Upper lobe of left lung (tissue), 4 donors: ENCODE results near the gene CBX3.

ENCODE experiments used
- EP300 ChIP-seq, 4 donors: sonication (generic); formaldehyde crosslinking; IDR thresholded peaks; one replicate each; pipeline ENCODE4 v1.5.1; 2017; ENCODE audit warnings: antibody characterized with exemption in 4 of 4, control low read depth in 2 of 4
- POLR2A ChIP-seq, 4 donors: fragments of 450-650 bp; IDR thresholded peaks; one replicate each; pipeline ENCODE4 v1.5.1; 2016 to 2017; ENCODE audit warnings: antibody characterized with exemption in 4 of 4, mild to moderate bottlenecking in 2 of 4
- POLR2AphosphoS5 ChIP-seq, 2 donors: sonication (generic); formaldehyde crosslinking; IDR thresholded peaks; one replicate each; pipeline ENCODE4 v1.5.1; 2017; ENCODE audit warnings: antibody characterized with exemption in 2 of 2
- TF ChIP-seq, protein P1 (sequence below), 6 experiments: fragments of 450-650 bp in 4 of 6; fragments of 200-600 bp in 2 of 6; sonication (generic) in 2 of 6; IDR thresholded peaks; one replicate each; pipeline ENCODE4 v1.5.1; 2016 to 2019; ENCODE audit warnings: antibody characterized with exemption in 6 of 6

DNA sequence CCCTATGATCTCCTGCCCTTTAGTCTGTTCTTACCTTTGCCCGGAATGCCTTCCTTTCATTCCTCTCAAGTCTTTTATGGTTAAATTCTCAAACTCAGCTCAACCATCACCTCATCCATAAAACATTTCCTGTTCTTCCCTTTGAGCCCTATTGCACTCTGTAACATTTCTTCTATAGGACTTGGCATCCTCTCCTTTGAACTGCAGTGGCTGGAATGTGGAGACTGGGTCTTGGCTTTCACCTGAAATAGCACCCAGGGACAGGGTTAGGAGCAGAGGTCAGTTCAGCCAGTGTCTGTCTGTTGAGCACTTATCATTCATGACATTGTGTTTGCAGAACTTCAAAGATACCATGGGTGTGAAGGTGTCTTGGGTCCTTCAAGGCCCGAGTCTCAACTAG is 42.3 kb upstream of the CBX3 start:
- TF ChIP-seq POLR2A (IDR thresholded peaks at IDR 0.05), result no peak
- TF ChIP-seq, protein P1, sequence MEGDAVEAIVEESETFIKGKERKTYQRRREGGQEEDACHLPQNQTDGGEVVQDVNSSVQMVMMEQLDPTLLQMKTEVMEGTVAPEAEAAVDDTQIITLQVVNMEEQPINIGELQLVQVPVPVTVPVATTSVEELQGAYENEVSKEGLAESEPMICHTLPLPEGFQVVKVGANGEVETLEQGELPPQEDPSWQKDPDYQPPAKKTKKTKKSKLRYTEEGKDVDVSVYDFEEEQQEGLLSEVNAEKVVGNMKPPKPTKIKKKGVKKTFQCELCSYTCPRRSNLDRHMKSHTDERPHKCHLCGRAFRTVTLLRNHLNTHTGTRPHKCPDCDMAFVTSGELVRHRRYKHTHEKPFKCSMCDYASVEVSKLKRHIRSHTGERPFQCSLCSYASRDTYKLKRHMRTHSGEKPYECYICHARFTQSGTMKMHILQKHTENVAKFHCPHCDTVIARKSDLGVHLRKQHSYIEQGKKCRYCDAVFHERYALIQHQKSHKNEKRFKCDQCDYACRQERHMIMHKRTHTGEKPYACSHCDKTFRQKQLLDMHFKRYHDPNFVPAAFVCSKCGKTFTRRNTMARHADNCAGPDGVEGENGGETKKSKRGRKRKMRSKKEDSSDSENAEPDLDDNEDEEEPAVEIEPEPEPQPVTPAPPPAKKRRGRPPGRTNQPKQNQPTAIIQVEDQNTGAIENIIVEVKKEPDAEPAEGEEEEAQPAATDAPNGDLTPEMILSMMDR (IDR thresholded peaks at IDR 0.05), result no peak
- no peak for TF ChIP-seq POLR2AphosphoS5 (IDR thresholded peaks at IDR 0.05)
- no peak for TF ChIP-seq EP300 (IDR thresholded peaks at IDR 0.05)
